Measurements from ENCODE around the gene KCNQ1.

The KCNQ1 gene

GRCh38 chr11:2524446-2525165 is 79.8 kb downstream of the KCNQ1 start:
- FAIRE-seq (no peak), DNase-seq (ENCODE audit: insufficient read length, low spot score) (no peak)
- TF ChIP-seq CTCF (IDR thresholded peaks at IDR 0.05; ENCODE audit: insufficient read depth, missing control alignments), result no peak

GRCh38 chr11:2525166-2525861 is 80.5 kb downstream of the KCNQ1 start:
- DNase-seq (ENCODE audit: insufficient read length, low spot score), result no peak

GRCh38 chr11:2525941-2526807 is 81.4 kb downstream of the KCNQ1 start:
- no peak for TF ChIP-seq CTCF (IDR thresholded peaks at IDR 0.05; ENCODE audit: insufficient read depth, missing control alignments)
- DNase-seq (ENCODE audit: insufficient read length, low spot score) (no peak), FAIRE-seq (no peak)

More at GRCh38 chr11:2525166-2525861, 80.5 kb downstream of the KCNQ1 start:
- no peak for FAIRE-seq
- TF ChIP-seq CTCF (IDR thresholded peaks at IDR 0.05; ENCODE audit: insufficient read depth, missing control alignments), result no peak

- no peak for TF ChIP-seq CTCF (IDR thresholded peaks at IDR 0.05; ENCODE audit: insufficient read depth, missing control alignments)
- DNase-seq (ENCODE audit: insufficient read length, low spot score) (no peak), FAIRE-seq (no peak)
Measured at GRCh38 chr11:2526808-2527381, 82.1 kb downstream of the KCNQ1 start.

GRCh38 chr11:2527621-2528291 is 82.9 kb downstream of the KCNQ1 start:
- FAIRE-seq (no peak), DNase-seq (ENCODE audit: insufficient read length, low spot score) (no peak)
- TF ChIP-seq CTCF (IDR thresholded peaks at IDR 0.05; ENCODE audit: insufficient read depth, missing control alignments), result no peak

- DNase-seq (ENCODE audit: insufficient read length, low spot score) (no peak), FAIRE-seq (no peak)
- no peak for TF ChIP-seq CTCF (IDR thresholded peaks at IDR 0.05; ENCODE audit: insufficient read depth, missing control alignments)
Measured at GRCh38 chr11:2528301-2529050, 83.7 kb downstream of the KCNQ1 start.
